GM21529 (cell line): Measurements from ENCODE around the gene STX8.
"Not testable (repeated sequence)": the region's sequence is repeated elsewhere in the genome, so short reads cannot be mapped to it uniquely, and the experiment has no call there.

Experiments used
- ATAC-seq: cut with Tn5 transposase; IDR thresholded peaks from one replicate; pipeline ENCODE4 v1.9.1; 2021; ENCODE audit not compliant: unreplicated experiment

STX8 gene

GRCh38 chr17:9575381-9576101, at the start of gene STX8:
Gene STX8 (minus strand): TSS chr17:9575820. CDS start chr17:9575808, 12 bp downstream.
- peak; percentile 82 for ATAC-seq

GRCh38 chr17:9622961-9623360, 47.3 kb upstream of the STX8 start:
- ATAC-seq = no peak

DNA sequence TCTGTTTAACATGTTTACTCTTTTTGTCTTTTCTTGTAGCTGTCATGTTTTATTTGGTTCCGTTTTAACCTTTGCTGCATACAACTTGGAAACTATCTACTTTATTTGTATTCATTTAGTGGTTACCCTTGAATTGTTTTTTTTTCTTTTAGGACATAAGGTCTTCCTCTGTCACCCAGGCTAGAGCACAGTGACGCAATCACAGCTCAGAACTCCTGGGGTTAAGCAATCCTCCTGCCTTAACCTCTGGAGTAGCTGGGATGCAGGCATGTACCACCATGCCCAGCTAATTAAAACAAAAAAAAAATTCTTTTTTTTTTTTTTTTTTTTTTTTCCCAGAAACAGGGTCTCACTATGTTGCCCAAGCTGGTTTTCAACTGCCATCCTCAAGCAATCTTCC, 39.9 kb upstream of the STX8 start:
- ATAC-seq = no peak

DNA sequence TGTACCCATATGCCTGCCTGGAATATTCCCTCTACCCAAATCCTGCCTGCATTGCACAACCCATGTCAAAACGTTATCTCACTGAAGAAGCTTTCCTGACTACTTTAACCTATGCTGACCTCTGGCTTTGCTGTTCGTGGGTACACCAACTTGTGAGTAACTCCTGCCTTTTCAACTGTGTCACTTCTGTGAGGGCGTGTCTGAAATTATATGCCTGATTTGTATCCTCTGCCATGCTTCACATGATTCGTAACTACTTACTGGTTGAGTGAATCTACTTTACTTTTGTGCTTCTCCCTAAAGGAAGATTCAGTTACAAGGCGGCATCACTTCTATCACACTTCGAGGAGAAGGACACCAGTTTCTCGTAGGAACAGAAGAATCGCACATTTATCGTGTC, 36.4 kb upstream of the STX8 start:
- ATAC-seq = no peak

DNA sequence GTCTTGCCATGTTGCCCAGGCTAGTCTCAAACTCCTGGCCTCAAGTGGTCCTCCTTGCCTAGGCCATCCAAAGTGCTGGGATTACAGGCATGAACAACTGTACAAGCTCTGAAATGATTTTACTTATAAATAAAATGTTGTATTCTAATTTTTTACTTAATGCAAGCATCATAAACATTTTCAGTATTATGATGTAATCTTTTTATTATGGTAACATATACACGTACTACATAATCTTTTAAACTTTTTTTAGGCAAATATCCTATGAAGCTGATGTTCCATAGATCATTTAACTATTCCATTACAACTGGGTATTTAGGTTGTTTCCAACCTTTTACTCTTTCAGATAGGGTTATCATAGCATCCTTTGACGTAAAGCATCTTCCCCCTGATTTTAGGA, 35.9 kb upstream of the STX8 start:
- no peak for ATAC-seq

DNA sequence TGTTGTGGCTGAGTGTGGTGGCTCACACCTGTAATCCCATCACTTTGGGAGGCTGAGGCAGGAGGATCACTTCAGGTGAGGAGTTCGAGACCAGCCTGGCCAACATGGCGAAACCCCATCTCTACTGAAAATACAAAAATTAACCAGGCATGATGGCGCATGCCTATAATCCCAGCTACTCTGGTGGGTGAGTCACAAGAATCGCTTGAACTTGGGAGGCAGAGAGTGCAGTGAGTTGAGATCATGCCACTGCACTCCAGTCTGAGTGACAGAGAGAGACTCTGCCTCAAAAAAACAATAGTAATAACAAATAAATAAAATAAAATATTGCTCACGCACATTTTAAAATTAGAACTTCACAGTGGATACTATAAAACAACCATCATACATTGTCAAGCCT, 31.4 kb upstream of the STX8 start:
- not testable (repeated sequence) for ATAC-seq

GRCh38 chr17:9606453-9606852, 30.8 kb upstream of the STX8 start:
- no peak for ATAC-seq

- not testable (repeated sequence) for ATAC-seq
These were observed 29.0 kb upstream of the STX8 start for GRCh38 chr17:9604583-9604982.

GRCh38 chr17:9598661-9599060, 23.0 kb upstream of the STX8 start:
- no peak for ATAC-seq

- not testable (repeated sequence) for ATAC-seq
These were observed 22.0 kb upstream of the STX8 start for GRCh38 chr17:9597638-9598037.

DNA sequence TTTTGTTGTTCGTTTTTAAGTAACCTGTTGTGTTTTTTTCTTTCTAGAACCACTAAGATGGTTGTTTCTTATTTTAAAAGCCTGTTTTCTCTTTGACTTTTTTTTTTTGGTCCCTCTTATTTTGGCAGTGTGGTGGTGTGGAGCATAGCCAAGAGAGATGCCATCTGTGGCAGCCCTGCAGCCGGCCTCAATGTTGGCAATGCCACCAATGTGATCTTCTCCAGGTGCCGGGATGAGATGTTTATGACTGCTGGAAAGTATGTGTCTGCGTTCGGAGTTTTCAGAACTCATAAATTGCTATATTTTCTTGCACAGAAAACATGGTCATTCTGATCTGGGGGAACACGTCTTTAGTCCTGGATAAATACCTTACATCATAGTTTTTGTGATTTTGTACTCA, 18.4 kb upstream of the STX8 start:
- no peak for ATAC-seq

DNA sequence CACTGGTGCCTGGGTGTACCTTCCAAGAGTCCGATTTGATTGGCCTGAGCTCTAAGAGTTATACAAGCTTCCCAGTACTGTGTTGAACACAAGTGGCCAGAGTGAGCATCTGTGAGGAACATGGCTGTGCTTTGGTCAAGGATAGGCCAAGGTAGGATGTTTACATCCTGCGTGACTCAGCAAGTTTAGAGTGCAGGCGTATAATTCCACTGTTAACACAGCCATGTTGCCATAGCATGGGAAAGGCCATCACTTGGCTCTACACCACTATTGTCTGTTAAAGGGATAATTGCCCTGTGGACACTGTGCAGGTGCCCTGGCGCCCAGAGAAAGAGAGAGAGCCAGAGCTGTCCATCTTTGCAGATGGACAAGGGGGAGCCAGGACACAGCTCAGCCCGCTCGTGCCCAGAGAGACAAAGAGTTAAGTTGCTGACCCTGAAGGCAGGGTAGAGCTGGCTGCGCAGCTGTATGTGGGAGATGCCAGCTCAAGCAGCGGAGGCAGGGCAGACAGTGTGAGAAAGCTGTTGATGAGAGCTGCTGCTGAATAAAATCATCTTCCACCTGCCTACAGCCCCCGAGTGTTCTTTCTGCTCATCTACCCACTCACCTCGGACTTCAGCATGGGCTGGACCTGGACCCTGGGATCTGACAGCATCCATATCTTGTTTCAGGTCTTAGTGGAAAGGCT, 12.5 kb upstream of the STX8 start:
- ATAC-seq = no peak

DNA sequence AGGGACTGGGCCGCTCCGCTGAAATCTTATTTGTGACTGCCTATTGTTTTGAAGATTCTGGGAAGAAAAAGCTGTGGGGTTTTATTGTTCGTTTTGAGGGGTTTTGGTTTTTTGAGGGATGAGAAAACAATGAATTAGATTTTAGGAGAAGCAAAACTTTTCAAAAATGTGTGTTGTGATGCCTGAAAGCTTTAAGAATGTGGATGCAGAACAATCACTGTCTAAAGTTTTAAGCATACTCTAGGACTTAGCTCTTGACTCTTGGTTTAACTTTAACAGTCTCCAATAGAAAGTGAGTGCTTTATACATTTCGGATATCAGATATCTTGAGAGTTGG, 1.7 kb upstream of the STX8 start:
- no peak for ATAC-seq

GRCh38 chr17:9576521-9577372, 1.1 kb upstream of the STX8 start, which contains the start of gene CFAP52:
Gene CFAP52 (plus strand): TSS chr17:9576642. CDS start chr17:9576696, 54 bp downstream.
- ATAC-seq = peak; percentile 50

DNA sequence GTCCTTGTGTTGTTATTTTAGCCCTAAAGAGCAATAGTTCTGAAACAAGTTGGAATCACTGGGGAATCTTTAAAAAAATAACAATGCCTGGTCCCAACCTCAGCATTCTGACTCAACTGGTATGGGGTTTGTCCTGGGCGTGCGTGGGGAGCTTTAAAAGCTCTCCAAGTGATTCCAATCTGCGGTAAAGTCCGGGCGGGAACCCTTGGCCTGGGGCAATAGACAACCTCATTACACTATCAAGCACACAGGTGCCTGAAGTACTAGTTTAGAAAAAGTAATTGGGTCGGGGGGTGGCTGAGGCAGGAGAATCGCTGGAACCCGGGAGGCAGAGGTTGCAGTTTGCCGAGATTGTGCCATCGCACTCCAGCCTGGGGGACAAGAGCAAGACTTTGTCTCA, 4.4 kb downstream of the STX8 start:
- no peak for ATAC-seq

GRCh38 chr17:9568957-9569588, 6.5 kb downstream of the STX8 start:
- ATAC-seq = no peak

GRCh38 chr17:9568004-9568403, 7.6 kb downstream of the STX8 start:
- ATAC-seq = no peak

GRCh38 chr17:9566739-9567138, 8.9 kb downstream of the STX8 start:
- ATAC-seq = not testable (repeated sequence)

DNA sequence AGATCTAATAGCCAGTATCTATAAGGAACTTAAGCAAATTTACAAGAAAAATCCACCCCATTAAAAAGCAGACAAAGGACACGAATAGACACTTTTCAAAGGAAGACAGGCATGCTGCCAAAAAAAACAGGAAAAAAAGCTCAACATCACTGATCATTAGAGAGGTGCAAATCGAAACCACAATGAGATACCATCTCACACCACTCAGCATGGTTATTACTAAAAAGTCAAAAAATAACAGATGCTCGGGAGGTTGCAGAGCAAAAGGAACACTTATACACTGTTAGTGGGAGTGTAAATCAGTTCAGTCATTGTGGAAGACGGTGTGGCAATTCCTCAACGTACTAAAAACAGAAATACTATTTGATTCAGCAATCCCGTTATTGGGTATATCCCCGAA, 9.6 kb downstream of the STX8 start:
- ATAC-seq = no peak

- no peak for ATAC-seq
These were observed 11.5 kb downstream of the STX8 start for GRCh38 chr17:9564104-9564503.

GRCh38 chr17:9557857-9558256, 17.8 kb downstream of the STX8 start:
- ATAC-seq = no peak
